AG20443 (cell line): ENCODE data around the gene FLOT1.
"Not testable (repeated sequence)": the region's sequence is repeated elsewhere in the genome, so short reads cannot be mapped to it uniquely, and the experiment has no call there.

ENCODE experiments used
- DNase-seq: peaks from one replicate; pipeline ENCODE4 v3.0.0; 2012; ENCODE audit warnings: low spot score, mixed read lengths

The FLOT1 gene

GRCh38 chr6:30767158-30767943 is 24.9 kb upstream of the FLOT1 start:
- no peak for DNase-seq

- no peak for DNase-seq
Observed at GRCh38 chr6:30766461-30767157, 24.1 kb upstream of the FLOT1 start.

- DNase-seq, result not testable (repeated sequence)
Observed at GRCh38 chr6:30765495-30765894, 23.0 kb upstream of the FLOT1 start.

DNA sequence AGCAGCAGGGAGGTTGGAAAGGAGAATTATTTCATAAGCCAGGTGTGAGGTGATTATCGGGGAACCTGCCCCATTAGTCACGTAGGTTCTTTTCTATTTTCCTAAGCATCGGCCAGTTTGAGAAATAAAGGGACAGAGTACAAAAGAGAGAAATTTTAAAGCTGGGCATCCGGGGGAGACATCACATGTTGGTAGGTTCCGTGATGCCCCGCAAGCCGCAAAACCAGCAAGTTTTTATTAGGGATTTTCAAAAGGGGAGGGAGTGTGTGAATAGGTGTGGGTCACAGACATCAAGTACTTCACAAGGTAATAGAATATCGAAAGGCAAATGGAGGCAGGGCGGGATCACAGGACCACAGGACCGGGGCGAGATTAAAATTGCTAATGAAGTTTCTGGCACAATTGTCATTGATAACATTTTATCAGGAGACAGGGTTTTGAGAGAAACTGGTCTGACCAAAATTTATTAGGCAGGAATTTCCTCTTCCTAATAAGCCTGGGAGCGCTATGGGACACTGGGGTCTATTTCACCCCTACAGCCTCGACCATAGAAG is 22.1 kb upstream of the FLOT1 start:
- DNase-seq, result not testable (repeated sequence)

DNA sequence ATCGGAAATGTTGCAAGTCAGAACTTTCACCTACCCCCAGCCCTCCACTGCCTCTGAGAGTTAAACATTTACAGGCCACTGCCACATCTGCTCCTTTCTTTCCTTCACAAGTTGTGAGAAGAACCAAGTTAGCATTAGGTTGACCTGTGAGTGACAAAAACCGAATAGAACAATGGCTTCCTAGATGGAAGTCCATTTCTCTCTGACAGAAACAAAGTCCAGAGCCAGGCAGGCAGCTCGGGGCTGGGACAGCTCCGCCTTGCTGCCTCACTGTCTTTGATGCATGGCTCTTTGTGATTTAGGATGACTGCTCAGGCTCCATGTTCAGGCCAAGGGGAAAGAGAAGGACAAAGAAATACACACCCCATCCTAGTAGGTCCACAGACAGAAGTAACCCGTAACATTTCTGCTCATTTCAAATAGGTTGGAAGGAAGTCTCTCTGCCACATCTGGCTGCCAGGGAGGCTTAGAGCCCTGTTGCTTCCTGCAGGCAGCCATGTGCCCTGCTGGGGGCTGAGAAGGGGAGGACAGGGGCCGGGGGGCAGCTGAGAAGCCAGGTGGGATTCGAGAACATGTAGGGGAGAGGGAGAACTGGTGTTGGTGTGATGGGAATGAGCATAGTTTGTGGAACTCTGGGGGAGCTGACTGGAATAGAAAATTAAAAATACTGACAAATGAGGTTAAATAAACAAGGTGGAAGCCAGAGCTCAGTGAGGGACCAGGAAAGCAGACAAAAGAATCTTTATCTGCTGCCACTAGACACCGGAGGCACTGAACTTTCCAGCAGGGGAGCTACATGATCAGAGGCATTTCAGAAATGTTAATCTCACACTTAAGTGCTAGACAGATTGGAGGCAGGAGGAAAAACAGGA is 21.4 kb upstream of the FLOT1 start:
- peak; percentile 40 for DNase-seq

- no peak for DNase-seq
Observed at GRCh38 chr6:30763155-30763617, 20.7 kb upstream of the FLOT1 start.

DNA sequence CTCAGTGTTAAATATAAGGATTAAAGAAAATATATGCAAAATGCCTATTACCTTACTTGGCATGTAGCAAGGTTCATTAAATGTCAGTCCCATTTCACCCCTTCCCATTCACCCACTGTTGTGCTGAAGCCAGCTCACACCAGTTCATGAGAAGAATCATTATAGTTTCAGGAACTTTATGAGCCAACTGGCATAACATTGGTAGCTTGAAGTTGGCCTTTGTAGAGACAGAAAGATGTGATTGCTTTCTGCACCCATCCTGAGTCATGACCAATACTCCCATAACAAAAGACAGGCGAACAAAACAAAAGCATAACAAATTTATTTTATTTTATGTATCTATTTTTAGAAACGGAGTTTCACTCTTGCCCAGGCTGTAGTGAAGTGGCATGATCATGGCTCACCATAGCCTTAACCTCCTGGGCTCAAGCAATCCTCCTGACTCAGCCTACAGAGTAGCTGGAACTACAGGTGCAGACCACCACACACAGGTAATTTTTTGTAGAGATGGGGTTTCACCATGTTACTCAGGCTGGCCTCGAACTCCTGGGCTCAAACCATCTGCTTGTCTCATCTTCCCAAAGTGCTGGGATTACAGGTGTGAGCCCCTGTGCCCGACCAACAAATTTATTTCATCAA is 19.4 kb upstream of the FLOT1 start:
- DNase-seq, result no peak

GRCh38 chr6:30760549-30760948 is 18.1 kb upstream of the FLOT1 start:
- DNase-seq, result no peak

DNA sequence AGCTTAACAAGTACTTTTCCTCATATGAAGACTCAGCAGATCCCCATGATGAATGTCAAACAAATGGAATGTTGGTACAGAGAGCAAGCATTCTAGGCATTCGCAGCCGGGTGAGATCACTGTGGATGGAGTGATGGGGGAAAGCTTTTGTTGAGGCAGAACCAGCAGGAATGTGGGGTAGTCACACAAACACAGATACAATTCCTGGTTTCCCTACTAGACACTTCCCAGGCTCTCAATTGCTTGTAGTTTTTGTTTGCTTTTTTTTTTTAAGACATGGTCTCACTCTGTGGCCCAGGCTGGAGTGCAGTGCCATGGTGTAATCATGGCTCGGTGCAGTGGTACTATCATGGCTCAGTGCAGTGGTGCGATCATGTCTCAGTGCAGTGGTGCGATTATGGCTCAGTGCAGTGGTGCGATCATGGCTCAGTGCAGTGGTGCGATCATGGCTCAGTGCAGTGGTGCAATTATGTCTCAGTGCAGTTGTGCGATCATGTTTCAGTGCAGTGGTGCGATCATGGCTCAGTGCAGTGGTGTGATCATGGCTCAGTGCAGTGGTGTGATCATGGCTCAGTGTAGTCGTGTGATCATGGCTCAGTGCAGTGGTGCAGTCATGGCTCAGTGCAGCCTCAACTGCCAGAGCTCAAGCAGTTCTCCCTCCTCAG is 17.2 kb upstream of the FLOT1 start:
- DNase-seq, result peak; percentile 92

- DNase-seq, result no peak
Observed at GRCh38 chr6:30757261-30757904, 14.9 kb upstream of the FLOT1 start.

DNA sequence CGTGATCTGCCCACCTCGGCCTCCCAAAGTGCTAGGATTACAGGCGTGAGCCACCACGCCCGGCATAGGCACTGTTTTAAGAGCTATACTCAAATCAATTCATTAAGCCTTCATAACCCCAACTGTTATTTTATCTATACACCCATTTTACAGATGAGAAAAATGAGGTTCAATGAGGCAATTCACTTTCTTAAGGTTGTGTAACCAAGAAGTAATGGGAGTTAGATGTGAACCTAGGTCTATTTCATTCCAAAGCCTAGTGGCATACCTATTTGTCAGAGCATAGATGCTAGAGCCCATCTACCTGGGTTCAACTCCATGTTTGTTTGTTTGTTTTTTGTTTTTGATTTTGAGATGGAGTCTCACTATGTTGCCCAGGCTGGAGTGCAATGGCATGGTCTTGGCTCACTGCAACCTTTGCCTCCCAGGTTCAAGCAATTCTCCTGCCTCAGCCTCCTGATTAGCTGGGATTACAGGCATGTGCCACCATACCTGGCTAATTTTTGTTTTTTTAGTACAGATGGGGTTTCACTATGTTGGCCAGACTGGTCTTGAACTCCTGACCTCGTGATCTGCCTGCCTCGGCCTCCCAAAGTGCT is 14.0 kb upstream of the FLOT1 start:
- DNase-seq, result not testable (repeated sequence)

DNA sequence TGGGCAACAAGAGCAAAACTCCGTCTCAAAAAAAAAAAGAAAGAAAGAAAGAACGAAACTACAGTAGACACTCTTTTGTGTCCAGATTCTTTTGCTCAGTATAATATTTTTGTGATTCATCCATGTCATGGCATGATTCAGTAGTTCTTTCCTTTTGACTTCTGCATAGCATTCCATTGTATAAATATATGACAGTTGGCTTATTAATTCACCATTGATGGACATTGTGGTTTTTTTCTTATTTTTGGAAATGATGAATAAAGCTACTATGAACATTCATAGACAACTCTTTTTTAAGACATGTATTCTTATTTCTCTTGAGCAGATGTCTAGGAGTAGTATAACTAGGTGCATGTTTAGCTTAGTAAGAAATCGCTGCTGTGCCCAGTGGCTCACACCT is 12.1 kb upstream of the FLOT1 start:
- DNase-seq, result peak; percentile 19

DNA sequence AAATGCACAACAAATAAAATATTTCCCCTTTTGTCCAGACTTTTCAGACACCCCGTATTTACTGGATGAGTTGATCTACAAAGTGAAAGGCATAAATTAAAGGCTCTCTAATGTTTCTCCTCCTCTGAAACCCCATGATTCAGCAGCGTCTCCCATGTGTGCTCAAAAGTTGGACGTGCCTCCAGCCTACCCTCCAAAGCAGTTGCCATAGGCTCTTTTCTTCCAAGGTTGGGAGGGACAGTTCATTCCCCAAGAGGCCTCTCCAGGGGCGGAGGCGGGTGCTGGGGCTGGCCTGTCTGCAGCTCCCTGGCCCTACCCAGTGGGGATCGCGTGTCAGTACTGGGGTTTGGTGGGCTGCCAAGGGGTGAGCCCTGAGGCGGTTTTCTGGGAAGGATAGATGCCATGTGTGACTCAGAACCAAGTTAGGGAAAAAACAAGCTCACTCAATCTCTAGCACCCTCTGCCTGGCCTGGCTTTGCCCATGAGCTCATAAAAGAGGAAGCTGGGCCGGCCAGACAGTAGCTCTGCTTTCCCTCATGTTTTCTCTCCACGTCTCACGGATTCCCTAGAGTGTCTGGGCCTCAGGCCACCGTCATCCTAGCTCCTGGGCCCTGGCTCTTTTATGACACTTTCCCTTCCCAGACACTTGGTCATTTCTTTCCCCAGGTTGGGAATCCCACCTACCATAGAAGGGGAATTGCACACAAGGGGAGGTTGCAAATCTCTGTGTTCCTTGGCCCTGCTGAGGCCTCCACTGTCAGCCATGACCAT is 9.9 kb upstream of the FLOT1 start:
- DNase-seq, result peak; percentile 90

DNA sequence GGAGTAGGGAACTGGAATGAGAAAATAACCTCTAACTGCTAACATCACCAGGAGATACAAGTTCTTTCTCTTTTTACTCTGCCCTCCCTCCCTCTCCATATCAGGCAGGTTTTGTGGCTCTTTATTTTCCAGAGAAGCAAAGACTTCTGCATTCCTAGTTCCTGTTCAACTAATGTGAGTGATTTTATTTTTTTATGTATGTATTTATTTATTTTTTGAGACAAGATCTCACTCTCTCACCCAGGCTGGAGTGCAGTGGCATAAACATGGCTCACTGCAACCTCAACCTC is 7.8 kb upstream of the FLOT1 start:
- DNase-seq, result no peak

DNA sequence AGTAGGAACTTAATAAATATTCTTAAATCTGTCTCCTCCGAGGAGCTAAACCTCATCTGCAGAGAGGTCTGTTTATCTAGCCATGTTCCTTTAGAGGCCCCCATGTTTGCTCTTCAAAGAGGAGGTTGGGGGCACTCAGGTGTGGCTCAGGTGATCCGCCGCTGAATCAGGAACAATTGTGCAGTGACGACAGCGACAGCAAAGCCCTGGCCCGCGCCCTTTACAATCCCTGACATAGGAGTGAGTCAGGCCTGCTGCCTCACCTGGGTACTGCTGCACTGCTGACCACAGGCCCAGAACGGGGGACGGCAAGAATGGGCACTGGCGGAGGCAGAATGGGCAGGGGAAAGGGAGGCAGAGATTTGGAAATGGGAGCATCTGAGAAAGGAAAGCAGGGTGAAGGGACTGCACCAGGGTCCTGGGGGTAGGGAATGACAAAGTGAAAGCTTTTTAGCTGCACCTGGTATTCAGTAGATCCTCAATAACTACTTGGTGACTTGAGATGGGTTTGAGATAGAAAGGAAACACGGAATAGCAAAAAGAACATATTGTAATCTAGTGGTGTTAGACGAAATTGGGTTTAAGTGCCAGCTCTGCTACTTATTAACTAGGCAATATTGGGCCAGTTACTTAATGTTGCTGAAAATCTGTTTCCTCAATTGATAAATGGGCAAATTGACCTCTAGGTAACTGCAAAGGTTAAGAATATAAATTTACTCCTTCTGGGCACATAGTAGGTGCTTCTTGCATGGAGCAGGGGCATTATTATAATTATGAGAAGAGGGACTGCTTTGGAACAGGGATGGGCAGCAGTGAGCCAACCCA is 7.3 kb upstream of the FLOT1 start:
- no peak for DNase-seq

GRCh38 chr6:30748851-30749540 is 6.5 kb upstream of the FLOT1 start:
- no peak for DNase-seq

- DNase-seq, result no peak
Observed at GRCh38 chr6:30747902-30748769, 5.6 kb upstream of the FLOT1 start.
